ENCODE results near the gene SLC35G6.
A peak's percentile ranks its signal among the peaks of the same experiment; 100 is the strongest.
"Not testable (repeated sequence)": the region's sequence is repeated elsewhere in the genome, so short reads cannot be mapped to it uniquely, and the experiment has no call there.

SLC35G6 gene

GRCh38 chr17:7481275-7481674 is at the start of gene SLC35G6:
Gene SLC35G6, plus strand, starts transcription at chr17:7481446. Its CDS starts 71 bp downstream, at chr17:7481517.
- H3K36me3 ChIP-seq (ENCODE audit: insufficient read depth, low read length); H3K9me3 ChIP-seq (ENCODE audit: low read length); H3K27me3 ChIP-seq (ENCODE audit: control insufficient read depth in 1 of 2, insufficient read depth in 2 of 2, low read length in 2 of 2): not testable (repeated sequence)
- Histone ChIP-seq H3K4me3 (ENCODE audit: low read depth in 1 of 2, low read length in 2 of 2) (peak within 1 kb of the TSS in 1 of 2 donors; percentile 90), H3K4me1 (ENCODE audit: insufficient read depth, low read length) (peaks cover 37% of the 10 kb centered on the region), H3K27ac (ENCODE audit: low read depth, low read length) (peak within 1 kb of the TSS; percentile 94), H3K9ac (ENCODE audit: low read length) (peak within 1 kb of the TSS; percentile 95)

DNA sequence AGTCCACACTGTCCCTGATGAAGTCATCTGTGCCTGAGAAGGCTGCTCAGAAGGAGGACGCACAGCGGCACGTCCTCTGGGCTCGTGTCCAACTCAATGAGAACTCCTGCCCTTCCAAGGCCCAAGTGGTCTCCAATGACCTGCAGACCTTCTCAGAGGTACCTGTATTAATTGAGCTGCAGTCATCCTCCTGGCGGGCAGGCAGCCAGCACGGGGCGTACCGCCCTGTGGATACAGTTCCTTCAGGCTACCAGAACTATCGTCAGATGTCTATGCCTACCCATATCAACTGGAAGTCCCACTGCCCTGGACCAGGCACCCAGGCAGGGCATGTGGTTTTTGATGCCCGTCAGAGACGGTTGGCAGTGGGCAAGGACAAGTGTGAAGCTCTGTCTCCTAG is 49.0 kb upstream of the SLC35G6 start:
- Histone ChIP-seq H3K27ac (ENCODE audit: low read depth, low read length) (no peak overlapping the region), H3K4me1 (ENCODE audit: insufficient read depth, low read length) (peaks cover 13% of the 10 kb centered on the region), H3K36me3 (ENCODE audit: insufficient read depth, low read length) (no peaks in the 10 kb centered on the region), H3K27me3 (ENCODE audit: control insufficient read depth in 1 of 2, insufficient read depth in 2 of 2, low read length in 2 of 2) (peaks cover 16 to 41% of the 10 kb centered on the region in 2 donors), H3K9me3 (ENCODE audit: low read length) (no peaks in the 10 kb centered on the region), H3K4me3 (ENCODE audit: low read depth in 1 of 2, low read length in 2 of 2) (no peak overlapping the region), H3K9ac (ENCODE audit: low read length) (no peak overlapping the region)

GRCh38 chr17:7435676-7436555 is 45.3 kb upstream of the SLC35G6 start:
- H3K9me3 ChIP-seq (ENCODE audit: low read length), result no peaks in the 10 kb centered on the region
- H3K4me3 ChIP-seq (ENCODE audit: low read depth in 1 of 2, low read length in 2 of 2), result peak overlapping the region; percentile 41 to 47
- H3K36me3 ChIP-seq (ENCODE audit: insufficient read depth, low read length), result no peaks in the 10 kb centered on the region
- H3K27ac ChIP-seq (ENCODE audit: low read depth, low read length), result peak overlapping the region; percentile 12
- peaks cover 38% of the 10 kb centered on the region for H3K4me1 ChIP-seq (ENCODE audit: insufficient read depth, low read length)
- H3K9ac ChIP-seq (ENCODE audit: low read length), result no peak overlapping the region
- peaks cover 47 to 78% of the 10 kb centered on the region in 2 donors for H3K27me3 ChIP-seq (ENCODE audit: control insufficient read depth in 1 of 2, insufficient read depth in 2 of 2, low read length in 2 of 2)

DNA sequence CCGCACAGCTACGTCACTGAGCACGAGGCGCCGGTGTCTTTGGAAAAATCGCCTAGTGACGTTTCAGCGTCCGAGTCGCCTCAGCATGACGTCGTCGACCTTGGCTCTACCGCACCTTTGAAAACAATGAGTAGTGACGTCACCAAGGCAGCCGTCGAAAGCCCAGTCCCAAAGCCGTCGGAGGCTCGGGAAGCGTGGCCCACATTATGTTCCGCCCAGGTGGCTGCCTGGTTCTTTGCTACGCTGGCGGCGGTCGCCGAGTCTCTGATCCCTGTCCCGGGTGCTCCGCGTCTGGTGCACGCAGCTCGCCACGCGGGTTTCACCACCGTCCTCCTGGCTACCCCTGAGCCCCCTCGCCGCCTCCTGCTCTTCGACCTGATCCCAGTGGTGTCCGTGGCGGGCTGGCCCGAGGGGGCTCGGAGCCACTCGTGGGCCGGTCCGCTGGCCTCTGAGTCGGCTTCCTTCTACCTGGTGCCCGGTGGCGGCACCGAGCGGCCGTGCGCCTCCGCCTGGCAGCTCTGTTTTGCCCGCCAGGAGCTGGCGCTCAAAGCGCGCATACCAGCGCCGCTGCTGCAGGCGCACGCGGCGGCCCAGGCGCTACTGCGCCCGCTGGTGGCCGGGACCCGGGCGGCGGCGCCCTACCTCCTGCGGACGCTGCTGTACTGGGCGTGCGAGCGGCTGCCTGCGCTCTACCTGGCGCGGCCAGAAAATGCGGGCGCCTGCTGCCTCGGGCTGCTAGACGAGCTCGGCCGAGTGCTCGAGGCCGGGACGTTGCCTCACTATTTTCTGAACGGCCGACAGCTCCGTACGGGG is 44.5 kb upstream of the SLC35G6 start:
- no peak overlapping the region for H3K9ac ChIP-seq (ENCODE audit: low read length)
- H3K27ac ChIP-seq (ENCODE audit: low read depth, low read length), result no peak overlapping the region
- peak overlapping the region in 1 of 2 donors; percentile 27 for H3K4me3 ChIP-seq (ENCODE audit: low read depth in 1 of 2, low read length in 2 of 2)
- no peaks in the 10 kb centered on the region for H3K36me3 ChIP-seq (ENCODE audit: insufficient read depth, low read length)
- H3K27me3 ChIP-seq (ENCODE audit: control insufficient read depth in 1 of 2, insufficient read depth in 2 of 2, low read length in 2 of 2), result peaks cover 56 to 86% of the 10 kb centered on the region in 2 donors
- H3K9me3 ChIP-seq (ENCODE audit: low read length), result no peaks in the 10 kb centered on the region
- H3K4me1 ChIP-seq (ENCODE audit: insufficient read depth, low read length), result peaks cover 38% of the 10 kb centered on the region

DNA sequence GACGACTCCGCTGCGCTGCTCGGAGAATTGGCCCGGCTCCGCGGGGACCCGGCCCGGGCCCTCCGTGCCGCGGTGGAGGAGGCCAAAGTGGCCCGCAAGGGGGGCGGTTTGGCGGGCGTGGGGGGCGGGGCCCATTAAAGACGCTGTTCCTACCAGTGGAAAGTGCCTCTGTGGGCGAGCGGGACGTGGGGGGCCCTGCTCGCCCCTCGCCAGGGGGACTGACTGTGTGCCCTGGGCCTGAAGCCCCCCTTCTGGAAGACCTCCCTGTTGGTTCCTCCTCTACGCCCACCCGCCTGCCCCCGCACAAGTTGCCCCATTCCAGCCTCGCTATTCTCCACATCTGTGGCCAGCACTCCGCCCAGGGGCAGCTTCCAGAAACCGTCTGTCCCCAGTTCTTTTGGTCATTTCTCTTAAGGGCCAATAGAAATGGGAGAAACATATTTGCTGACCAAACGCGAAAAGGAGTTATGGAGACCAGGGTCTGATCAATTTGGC is 43.8 kb upstream of the SLC35G6 start:
- Histone ChIP-seq H3K4me1 (ENCODE audit: insufficient read depth, low read length) (peaks cover 38% of the 10 kb centered on the region), H3K36me3 (ENCODE audit: insufficient read depth, low read length) (no peaks in the 10 kb centered on the region), H3K9me3 (ENCODE audit: low read length) (no peaks in the 10 kb centered on the region), H3K27ac (ENCODE audit: low read depth, low read length) (no peak overlapping the region), H3K4me3 (ENCODE audit: low read depth in 1 of 2, low read length in 2 of 2) (peak overlapping the region in 1 of 2 donors; percentile 27), H3K9ac (ENCODE audit: low read length) (no peak overlapping the region), H3K27me3 (ENCODE audit: control insufficient read depth in 1 of 2, insufficient read depth in 2 of 2, low read length in 2 of 2) (peaks cover 57 to 89% of the 10 kb centered on the region in 2 donors)

GRCh38 chr17:7437950-7438614 is 43.2 kb upstream of the SLC35G6 start:
- Histone ChIP-seq H3K27me3 (ENCODE audit: control insufficient read depth in 1 of 2, insufficient read depth in 2 of 2, low read length in 2 of 2) (peaks cover 60 to 94% of the 10 kb centered on the region in 2 donors), H3K9ac (ENCODE audit: low read length) (no peak overlapping the region)

GRCh38 chr17:7438656-7439460 is 42.4 kb upstream of the SLC35G6 start:
- H3K36me3 ChIP-seq (ENCODE audit: insufficient read depth, low read length), result no peaks in the 10 kb centered on the region
- peaks cover 60 to 89% of the 10 kb centered on the region in 2 donors for H3K27me3 ChIP-seq (ENCODE audit: control insufficient read depth in 1 of 2, insufficient read depth in 2 of 2, low read length in 2 of 2)
- no peaks in the 10 kb centered on the region for H3K9me3 ChIP-seq (ENCODE audit: low read length)
- H3K4me3 ChIP-seq (ENCODE audit: low read depth in 1 of 2, low read length in 2 of 2), result no peak overlapping the region
- no peak overlapping the region for H3K27ac ChIP-seq (ENCODE audit: low read depth, low read length)
- H3K4me1 ChIP-seq (ENCODE audit: insufficient read depth, low read length), result peaks cover 38% of the 10 kb centered on the region
- no peak overlapping the region for H3K9ac ChIP-seq (ENCODE audit: low read length)

More at GRCh38 chr17:7437950-7438614, 43.2 kb upstream of the SLC35G6 start:
- Histone ChIP-seq H3K4me1 (ENCODE audit: insufficient read depth, low read length) (peaks cover 38% of the 10 kb centered on the region), H3K4me3 (ENCODE audit: low read depth in 1 of 2, low read length in 2 of 2) (no peak overlapping the region), H3K9me3 (ENCODE audit: low read length) (no peaks in the 10 kb centered on the region), H3K36me3 (ENCODE audit: insufficient read depth, low read length) (no peaks in the 10 kb centered on the region), H3K27ac (ENCODE audit: low read depth, low read length) (no peak overlapping the region)

- Histone ChIP-seq H3K27ac (ENCODE audit: low read depth, low read length) (no peak within 1 kb of the TSS), H3K4me1 (ENCODE audit: insufficient read depth, low read length) (peaks cover 38% of the 10 kb centered on the region)
Measured at GRCh38 chr17:7439462-7440112, 41.7 kb upstream of the SLC35G6 start, which contains the start of gene FGF11. Gene FGF11, plus strand, starts transcription at chr17:7439512. Its CDS starts 109 bp downstream, at chr17:7439621.

DNA sequence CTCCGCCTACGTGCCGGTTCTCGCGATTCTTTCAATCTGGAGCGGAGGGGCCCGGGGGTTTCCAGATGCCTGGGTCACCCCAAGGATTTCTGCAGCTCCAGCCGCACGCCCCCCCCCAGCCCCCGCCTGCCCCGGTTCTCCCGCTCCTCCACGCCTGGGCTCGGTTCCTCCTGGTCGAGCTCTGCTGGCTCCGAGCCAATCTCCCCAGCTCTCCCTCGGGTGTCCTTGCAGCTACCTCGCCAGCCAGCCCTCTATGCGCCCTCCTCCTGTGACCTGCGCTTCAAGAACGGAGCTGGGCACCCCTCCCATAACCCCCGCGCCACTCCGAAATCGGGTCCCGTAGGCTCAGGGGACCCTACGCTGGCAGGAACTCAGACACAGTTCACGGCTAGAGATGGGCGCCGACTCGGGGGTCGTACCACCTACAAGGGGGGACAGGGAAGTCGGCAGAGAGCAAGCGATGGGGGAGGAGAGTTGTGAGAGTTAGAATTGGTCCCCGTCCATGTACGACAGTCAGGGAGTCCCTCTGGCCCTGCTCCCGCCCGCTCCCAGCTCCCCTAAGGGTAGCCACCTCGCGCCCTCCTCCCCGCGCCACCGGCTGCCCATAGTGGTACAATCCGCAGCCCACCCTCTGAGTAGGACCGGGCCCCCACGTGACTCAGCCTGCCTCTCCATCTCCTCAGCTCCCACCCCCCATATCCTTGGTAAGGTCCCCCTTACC is 41.0 kb upstream of the SLC35G6 start:
- H3K4me3 ChIP-seq (ENCODE audit: low read depth in 1 of 2, low read length in 2 of 2), result peak overlapping the region; percentile 23 to 64
- H3K27me3 ChIP-seq (ENCODE audit: control insufficient read depth in 1 of 2, insufficient read depth in 2 of 2, low read length in 2 of 2), result peaks cover 57 to 85% of the 10 kb centered on the region in 2 donors
- no peak overlapping the region for H3K9ac ChIP-seq (ENCODE audit: low read length)
- no peak overlapping the region for H3K27ac ChIP-seq (ENCODE audit: low read depth, low read length)
- H3K4me1 ChIP-seq (ENCODE audit: insufficient read depth, low read length), result peaks cover 36% of the 10 kb centered on the region
- no peaks in the 10 kb centered on the region for H3K9me3 ChIP-seq (ENCODE audit: low read length)
- H3K36me3 ChIP-seq (ENCODE audit: insufficient read depth, low read length), result no peaks in the 10 kb centered on the region

More at GRCh38 chr17:7439462-7440112, 41.7 kb upstream of the SLC35G6 start, which contains the start of gene FGF11:
- Histone ChIP-seq H3K9ac (ENCODE audit: low read length) (no peak within 1 kb of the TSS), H3K36me3 (ENCODE audit: insufficient read depth, low read length) (no peaks in the 10 kb centered on the region), H3K9me3 (ENCODE audit: low read length) (no peaks in the 10 kb centered on the region), H3K27me3 (ENCODE audit: control insufficient read depth in 1 of 2, insufficient read depth in 2 of 2, low read length in 2 of 2) (peaks cover 60 to 87% of the 10 kb centered on the region in 2 donors), H3K4me3 (ENCODE audit: low read depth in 1 of 2, low read length in 2 of 2) (peak within 1 kb of the TSS; percentile 23 to 64)

Data from muscle layer of colon (tissue), 2 donors.